GM21723 (cell line): Measurements from ENCODE around the gene HTR1E.
"Not testable (repeated sequence)": the region's sequence is repeated elsewhere in the genome, so short reads cannot be mapped to it uniquely, and the experiment has no call there.

ENCODE experiments used
- ATAC-seq: cut with Tn5 transposase; IDR thresholded peaks from one replicate; pipeline ENCODE4 v1.9.1; 2021; ENCODE audit warnings: mild to moderate bottlenecking, moderate library complexity; ENCODE audit not compliant: unreplicated experiment

HTR1E gene

DNA sequence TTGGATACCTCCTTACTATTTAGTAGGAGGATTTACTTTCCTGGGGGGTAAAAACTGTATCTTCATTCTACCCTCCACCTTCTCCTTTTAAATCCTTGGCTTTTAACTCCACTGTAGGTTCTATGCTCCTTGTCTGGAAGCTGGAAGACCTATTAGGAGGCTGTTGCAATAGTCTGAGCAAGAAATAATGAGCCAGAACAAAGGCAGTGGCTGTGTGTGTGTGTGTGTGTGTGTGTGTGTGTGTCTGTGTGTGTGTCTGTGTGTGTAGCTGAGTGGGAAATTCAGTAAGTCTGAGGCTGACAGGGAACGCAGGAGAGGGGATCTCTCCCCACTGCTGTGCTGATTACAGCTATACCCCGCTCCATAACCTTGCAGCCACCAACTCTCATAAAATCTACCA, 35.8 kb downstream of the HTR1E start:
- ATAC-seq: no peak

DNA sequence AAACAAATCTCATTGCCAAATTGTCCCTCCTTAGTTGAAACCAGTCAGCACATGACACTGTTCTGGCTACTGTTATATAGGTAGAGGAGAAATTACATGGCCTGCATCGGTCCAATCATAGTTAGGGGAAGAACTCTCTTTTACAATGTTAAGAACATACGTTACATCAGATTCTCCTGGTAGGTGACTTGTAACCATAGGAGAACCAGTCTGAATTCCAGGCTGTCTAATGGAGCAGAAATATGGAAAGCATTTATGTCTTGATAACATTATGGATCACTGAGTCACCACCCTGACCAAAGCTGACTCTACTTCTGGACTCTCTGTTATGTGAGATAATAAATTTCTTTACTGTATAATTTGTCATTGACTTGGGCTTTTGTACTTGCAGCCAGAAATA, 40.9 kb downstream of the HTR1E start:
- ATAC-seq: no peak

DNA sequence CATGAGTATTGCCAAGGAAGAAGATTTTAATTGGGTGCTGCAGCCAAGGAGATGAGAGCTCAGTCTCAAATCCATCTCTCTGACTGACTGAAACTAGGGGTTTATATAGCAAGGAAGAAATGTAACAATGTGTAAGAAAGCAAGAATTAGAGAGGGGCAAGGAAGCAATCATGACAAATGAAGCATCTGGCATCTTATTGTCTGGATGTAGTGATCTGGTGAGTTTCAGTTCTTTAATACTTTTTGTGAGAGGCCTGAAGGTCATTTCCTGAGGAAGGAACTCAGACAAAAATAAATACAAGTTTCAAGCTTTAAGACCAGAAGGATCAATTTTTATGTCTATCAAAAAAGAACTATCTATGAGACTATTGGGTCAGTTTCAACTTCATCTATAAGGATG, 64.2 kb downstream of the HTR1E start:
- ATAC-seq: no peak

DNA sequence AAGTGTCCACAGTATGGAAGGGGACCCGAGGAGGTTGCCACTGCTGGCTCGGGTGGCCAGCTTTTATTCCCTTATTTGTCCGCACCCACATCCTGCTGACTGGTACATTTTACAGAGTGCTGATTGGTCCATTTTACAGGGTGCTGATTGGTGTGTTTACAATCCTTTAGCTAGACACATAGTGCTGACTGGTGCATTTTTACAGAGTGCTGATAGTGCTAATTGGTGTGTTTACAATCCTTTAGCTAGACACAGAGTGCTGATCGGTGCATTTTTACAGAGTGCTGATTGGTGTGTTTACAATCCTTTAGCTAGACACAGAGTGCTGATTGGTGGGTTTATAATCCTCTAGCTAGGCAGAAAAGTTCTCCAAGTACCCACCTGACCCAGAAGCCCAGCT, 65.1 kb downstream of the HTR1E start:
- not testable (repeated sequence) for ATAC-seq

DNA sequence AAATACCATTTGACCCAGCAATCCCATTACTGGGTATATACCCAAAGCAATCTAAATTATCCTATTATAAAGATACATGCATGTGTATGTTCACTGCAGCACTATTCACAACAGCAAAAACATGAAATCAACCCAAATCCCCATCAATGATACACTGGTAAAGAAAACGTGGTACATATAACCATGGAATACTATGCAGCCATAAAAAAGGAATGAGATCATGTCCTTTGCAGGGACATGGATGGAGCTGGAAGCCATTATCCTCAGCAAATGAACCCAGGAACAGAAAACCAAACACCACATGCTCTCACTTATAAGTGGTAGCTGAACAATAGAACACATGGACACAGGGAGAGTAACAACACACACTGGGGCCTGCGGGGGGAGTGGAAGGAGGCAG, 69.2 kb downstream of the HTR1E start:
- not testable (repeated sequence) for ATAC-seq

DNA sequence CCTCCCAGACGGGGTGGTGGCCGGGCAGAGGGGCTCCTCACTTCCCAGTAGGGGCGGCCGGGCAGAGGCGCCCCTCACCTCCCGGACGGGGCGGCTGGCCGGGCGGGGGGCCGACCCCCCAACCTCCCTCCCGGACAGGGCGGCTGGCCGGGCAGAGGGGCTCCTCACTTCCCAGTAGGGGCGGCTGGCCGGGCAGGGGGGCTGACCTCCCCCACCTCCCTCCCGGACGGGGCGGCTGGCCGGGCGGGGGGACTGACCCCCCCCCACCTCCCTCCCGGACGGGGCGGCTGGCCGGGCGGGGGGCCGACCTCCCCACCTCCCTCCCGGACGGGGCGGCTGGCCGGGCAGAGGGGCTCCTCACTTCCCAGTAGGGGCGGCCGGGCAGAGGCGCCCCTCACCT, 72.3 kb downstream of the HTR1E start:
- not testable (repeated sequence) for ATAC-seq

DNA sequence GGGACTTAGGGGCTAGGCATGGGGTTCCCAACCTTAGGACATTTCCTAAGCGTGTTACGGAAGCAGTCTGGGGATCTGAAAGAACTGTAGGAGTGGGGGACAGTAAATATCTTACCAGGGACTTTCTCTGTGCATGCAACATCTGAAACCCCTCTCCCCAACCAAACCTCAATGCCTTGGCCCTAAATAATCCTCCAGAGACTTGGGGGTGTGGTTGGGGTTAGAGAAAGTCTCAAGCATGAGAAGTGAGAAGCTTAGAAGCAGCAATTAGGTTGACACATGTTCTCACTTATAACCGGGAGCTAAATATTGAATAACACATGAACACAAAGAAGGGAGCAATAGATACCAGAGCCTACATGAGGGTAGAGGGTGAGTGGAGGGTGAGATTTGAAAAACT, 74.7 kb downstream of the HTR1E start:
- ATAC-seq: no peak

DNA sequence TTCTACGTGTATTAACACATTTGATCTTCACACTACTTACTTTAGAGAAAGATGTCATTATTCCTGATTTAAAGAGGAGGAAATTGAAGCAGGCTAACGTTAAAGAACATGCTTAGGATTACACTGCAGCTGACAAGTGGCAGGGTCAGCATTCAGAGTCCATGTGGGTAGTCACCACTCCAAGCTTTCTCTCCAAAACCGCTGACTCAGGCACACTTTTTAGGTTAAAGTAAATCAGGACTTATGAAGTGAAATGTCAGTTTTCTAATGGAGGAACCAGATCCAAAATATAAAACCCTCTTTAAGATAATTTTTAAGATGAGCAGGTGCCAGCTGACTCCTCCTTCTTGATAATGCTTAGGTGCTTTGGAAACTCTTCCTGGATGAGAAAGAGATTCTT, 75.4 kb downstream of the HTR1E start:
- no peak for ATAC-seq

DNA sequence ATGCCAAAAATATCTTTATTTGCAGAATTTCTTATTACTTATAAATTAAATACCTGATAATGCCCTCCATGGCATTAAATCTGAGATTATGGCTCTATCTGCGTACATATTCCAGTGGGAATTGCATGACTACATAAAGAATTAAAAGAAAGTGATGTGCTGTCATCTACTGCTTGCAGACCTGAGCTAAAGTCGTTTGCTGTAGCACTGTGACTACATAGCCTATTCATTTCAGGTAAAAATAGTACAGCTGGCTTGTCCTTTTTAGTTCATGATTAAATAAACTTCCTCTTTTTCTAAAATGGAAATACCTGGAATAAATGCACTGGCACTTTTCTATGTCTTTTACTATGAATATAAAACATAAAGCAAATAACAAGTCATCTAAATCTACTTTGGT, 79.4 kb downstream of the HTR1E start:
- no peak for ATAC-seq

DNA sequence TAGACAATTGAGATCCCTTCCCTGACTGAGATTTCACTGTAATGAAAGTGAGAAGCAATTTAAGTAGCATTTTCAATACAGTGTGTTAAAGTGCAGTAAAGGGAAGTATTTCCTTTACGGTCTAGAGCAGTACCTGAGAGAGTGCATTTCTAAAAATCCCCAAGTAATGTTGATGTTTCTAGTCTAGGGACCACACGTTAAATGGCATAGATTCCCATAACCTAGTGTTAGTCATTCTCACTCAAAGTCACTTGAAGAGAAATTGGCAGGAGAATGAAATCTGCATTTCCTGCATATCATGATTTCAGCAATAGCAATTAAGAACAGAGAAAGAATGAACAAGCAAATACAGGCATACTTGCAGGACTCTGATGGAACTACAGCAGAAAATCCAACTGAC, 89.7 kb downstream of the HTR1E start:
- no peak for ATAC-seq

DNA sequence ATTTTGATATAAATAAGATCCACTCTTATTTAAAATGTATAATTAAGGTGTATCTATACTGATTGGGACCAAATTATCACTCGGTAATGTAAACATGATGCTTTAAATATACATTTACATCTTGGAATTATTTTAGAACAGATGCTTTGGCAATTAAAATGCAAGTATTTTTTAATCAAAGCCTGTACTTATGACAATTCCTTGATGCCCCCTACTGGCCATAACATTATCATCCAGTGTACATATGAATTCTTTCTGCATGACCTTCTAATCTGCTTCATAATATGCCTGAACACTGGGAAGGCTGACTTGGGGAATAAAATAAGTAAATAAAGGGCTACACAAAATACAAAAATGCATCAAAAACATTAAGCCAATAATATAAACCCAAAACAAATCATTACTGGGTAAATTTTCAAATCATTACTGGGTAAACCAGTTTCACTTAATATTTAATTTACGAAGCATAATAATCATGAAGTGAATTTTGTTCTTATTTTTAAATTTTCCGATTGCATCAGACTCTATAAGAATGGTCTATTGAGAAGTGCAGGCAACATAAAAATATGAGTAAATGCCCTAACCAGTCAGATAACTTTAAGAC, 92.5 kb downstream of the HTR1E start:
- ATAC-seq: no peak

DNA sequence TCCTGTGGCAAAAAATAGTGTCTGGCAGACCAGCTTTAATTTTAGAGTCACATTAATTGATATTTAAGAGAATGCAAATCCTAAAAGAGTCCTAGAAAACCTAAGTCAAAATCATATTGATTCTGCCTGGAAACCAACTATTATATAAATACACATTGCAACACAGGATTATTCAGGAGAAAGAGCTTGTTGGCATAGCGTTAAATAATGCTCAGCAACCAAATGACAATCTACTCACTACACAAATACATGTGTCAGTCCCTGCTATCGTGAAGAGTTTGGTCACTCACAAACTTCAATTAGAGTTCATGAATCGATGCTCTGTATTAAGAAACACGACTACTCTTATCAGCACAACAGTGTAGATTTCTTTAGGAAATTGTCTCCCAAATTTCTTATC, 103.4 kb downstream of the HTR1E start:
- no peak for ATAC-seq

DNA sequence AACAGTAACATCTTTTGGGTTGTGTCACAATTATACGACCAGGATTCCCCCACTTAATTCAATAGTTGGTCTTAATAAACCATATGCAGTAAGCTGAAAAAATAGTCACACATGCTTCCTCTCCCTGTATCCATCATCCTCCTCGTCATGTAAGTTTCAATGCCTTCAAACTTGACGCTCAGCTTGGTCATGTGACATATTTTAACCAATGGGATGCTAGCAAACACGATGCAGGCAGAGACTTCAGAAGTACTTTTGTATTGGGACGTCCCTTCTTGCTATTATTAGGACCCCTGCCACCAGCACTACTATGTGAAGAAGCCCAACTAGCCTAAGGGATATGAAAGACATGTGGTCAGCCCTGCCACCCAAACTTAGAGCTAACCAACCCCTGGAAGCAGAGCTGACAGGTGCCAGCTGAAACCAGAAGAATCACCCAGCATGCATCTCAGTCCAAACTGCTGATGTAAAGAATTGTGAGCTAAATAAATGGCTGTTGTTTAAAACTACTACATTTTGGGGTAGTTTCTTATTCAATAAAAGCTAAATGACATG, 108.3 kb downstream of the HTR1E start:
- ATAC-seq: no peak

DNA sequence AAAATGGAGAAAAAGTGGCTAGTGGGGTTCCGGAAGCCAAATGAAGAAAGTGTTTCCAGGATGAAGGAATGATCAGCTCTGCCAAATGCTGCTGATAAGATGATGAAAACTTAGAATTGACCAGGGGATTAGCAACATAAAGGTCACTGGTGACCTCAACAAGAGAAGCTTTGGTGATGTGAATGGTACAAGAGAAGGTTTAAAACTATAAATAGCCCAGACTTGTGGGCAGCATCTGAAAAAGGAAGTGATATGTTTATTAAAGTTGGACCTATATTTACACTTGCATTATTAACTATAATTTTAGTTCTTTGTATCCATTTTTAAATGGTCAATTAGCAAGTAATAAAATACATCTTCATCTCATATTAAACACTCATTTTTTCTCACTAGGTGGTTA, 112.5 kb downstream of the HTR1E start:
- ATAC-seq: no peak

DNA sequence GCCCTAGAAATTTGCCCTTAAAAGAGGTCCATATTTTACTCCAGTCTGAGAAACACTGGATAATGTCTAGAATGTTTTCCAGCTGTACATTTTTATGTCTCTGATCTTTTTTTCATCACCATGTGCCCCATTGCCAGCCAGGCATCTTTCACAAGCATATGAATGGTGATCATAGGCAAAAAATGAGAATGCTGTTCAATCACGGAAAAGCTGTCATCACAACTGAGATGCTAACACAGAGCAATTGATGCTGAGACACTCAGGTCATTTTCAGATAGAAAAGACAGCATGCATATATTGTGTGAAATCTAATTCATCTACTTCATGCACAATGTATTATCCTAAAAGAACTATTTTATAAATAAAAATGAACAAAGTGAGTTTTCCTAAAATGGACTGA, 116.0 kb downstream of the HTR1E start:
- ATAC-seq: no peak

DNA sequence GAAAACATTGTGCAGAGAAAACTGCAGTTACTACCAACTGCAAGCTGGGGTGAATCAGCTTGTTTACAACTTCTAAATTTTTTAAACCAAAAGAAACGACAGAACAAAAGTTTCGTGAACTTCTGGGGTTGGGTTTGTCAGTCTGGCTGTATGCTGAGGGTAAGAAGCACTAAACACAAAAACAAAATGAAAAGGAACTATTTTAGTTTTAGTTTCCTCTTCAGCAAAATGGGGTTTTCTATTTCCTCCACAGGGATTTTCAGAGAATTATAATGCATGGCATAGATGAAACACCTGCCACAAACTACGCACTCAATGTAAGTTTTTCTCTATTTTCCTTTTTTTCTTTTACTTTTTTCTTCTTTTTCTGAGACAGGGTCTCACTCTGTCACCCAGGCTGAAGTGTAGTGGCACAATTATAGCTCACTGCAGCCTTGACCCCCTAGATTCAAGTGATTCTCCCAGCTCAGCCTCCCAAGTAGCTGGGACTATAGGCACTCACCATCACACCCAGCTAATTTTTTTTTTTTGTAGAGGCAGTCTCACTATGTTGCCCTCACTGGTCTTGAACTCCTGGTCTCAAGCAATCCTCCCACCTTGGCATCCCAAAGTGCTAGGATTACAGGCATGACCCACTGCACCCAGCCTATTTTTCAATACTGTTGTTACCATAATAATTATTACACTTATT, 117.0 kb downstream of the HTR1E start:
- ATAC-seq: peak; percentile 74

DNA sequence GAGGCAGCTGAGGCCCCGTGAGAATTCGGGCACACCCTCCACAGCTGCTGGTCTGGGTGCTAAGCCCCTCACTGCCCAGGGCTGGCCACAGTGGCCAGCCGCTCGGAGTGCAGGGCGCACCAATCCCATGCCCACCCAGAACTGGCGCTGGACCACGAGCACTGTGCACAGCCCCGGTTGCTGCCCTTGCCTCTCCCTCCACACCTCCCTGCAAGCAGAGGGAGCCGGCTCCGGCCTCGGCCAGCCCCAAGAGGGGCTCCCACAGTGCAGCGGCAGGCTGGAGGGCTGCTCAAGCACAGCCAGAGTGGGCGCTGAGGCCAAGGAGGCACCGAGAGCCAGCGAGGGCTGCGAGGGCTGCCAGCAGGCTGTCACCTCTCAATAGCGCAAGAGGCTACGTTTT, 122.6 kb downstream of the HTR1E start:
- ATAC-seq: no peak

DNA sequence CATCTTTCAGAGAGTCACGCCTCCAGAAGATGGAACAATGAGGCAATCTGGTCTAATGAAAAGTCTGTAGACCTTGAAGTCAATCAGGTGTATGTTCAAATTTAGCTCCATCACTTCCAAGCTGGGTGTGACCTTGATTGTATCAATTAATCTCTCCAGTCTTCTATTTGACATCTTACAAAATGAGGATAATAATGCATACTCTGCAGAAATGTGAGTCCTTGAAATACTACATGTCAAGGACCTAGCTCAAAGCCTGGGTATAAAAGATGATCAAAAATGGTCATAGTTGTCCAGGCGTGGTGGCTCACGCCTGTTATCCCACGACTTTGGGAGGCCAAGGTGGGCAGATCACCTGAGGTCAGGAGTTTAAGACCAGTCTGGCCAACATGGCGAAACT, 127.8 kb downstream of the HTR1E start:
- ATAC-seq: no peak
